ENCODE results near the gene NTNG2.

GRCh38 chr9:132141344-132141947 lies 20.4 kb upstream of the NTNG2 start:
- TF ChIP-seq GATA2 (IDR thresholded peaks at IDR 0.05; ENCODE audit: low read depth, low read length): no peak
- TF ChIP-seq GATA3 (IDR thresholded peaks at IDR 0.05; ENCODE audit: low read depth, low read length): no peak
